PC-3 (cell line): ENCODE measurements around the gene DLG2. TPM values are rescaled to one million over a fixed set of nuclear protein-coding genes. Genes with fewer than 3 reads are reported as not detected.

Experiments used
- ATAC-seq: fragments of 200-7000 bp; cut with Tn5 transposase; 2 replicates; pipeline ENCODE4 v1.9.1; 2020; ENCODE audit warnings: mild to moderate bottlenecking, moderate library complexity
- BruUV-seq: library from RNA; stranded (reverse); fragments of 400-500 nt; replicated peaks from 2 replicates; lab custom pipeline; 2021; lab: Mats Ljungman, UMichigan
- CTCF ChIA-PET: fragments of 300-600 bp; sonication (Branson Sonifier 250); formaldehyde crosslinking; loops from one replicate; lab custom pipeline; 2022; ENCODE audit warnings: antibody characterized with exemption; lab: Charles Lee
- POLR2A ChIA-PET: fragments of 300-600 bp; sonication (Branson Sonifier 250); formaldehyde crosslinking; loops from one replicate; lab custom pipeline; 2022; ENCODE audit warnings: antibody characterized with exemption; ENCODE audit not compliant: unreplicated experiment; lab: Charles Lee
- DNase-seq: peaks from one replicate; pipeline ENCODE4 v3.0.0-alpha.2; 2015
- H2AFZ ChIP-seq: fragments of 300-600 bp; sonication (generic); 2 replicates; pipeline ENCODE4 v1.6.0; 2016; ENCODE audit warnings: antibody characterized with exemption, low read length
- H3F3A ChIP-seq: fragments of 300-600 bp; sonication (generic); one replicate; pipeline ENCODE4 v1.6.0; 2017; ENCODE audit warnings: antibody characterized with exemption, low read length, control low read depth, mild to moderate bottlenecking; ENCODE audit not compliant: unreplicated experiment
- H3K27ac ChIP-seq: fragments of 300-600 bp; sonication (generic); 2 replicates; pipeline ENCODE4 v1.5.1; 2016; ENCODE audit warnings: mild to moderate bottlenecking, low read length
- H3K27me3 ChIP-seq: fragments of 300-600 bp; sonication (generic); 2 replicates; pipeline ENCODE4 v1.6.1; 2016; ENCODE audit warnings: low read length, mixed read lengths
- H3K36me3 ChIP-seq: fragments of 300-600 bp; sonication (generic); 2 replicates; pipeline ENCODE4 v1.6.1; 2016; ENCODE audit warnings: low read depth, mixed run types, low read length, mixed read lengths
- H3K4me1 ChIP-seq: fragments of 300-600 bp; sonication (generic); 2 replicates; pipeline ENCODE4 v1.5.1; 2016; ENCODE audit warnings: low read length; ENCODE audit not compliant: insufficient read depth
- H3K4me2 ChIP-seq: fragments of 300-600 bp; sonication (generic); 2 replicates; pipeline ENCODE4 v1.6.0; 2016; ENCODE audit warnings: low read length
- H3K4me3 ChIP-seq: fragments of 300-600 bp; sonication (generic); 2 replicates; pipeline ENCODE4 v1.5.1; 2016; ENCODE audit warnings: mild to moderate bottlenecking, low read length, mixed read lengths
- H3K79me2 ChIP-seq: fragments of 300-600 bp; sonication (generic); 2 replicates; pipeline ENCODE4 v1.6.1; 2017; ENCODE audit warnings: low read length, mixed read lengths
- H3K9ac ChIP-seq: fragments of 300-600 bp; sonication (generic); 2 replicates; pipeline ENCODE4 v1.6.0; 2016; ENCODE audit warnings: mild to moderate bottlenecking, low read length
- H3K9me2 ChIP-seq: fragments of 300-600 bp; sonication (generic); replicated peaks from 2 replicates; pipeline ENCODE4 v1.6.1; 2016; ENCODE audit warnings: mixed run types, low read length, mixed read lengths
- H3K9me3 ChIP-seq: fragments of 300-600 bp; sonication (generic); 2 replicates; pipeline ENCODE4 v1.6.1; 2016; ENCODE audit warnings: low read length, mixed read lengths
- H4K20me1 ChIP-seq: fragments of 300-600 bp; sonication (generic); 2 replicates; pipeline ENCODE4 v1.6.1; 2016; ENCODE audit warnings: low read length, mixed read lengths
- EZH2 ChIP-seq: fragments of 300-600 bp; sonication (generic); IDR thresholded peaks from one replicate; pipeline ENCODE4 v1.6.1; 2017; ENCODE audit warnings: antibody characterized with exemption, mild to moderate bottlenecking, low read length; ENCODE audit not compliant: unreplicated experiment
- EZH2phosphoT487 ChIP-seq: fragments of 300-600 bp; sonication (generic); IDR thresholded peaks from 2 replicates; pipeline ENCODE4 v1.6.1; 2018; ENCODE audit warnings: mild to moderate bottlenecking, antibody characterized with exemption, low read length, borderline replicate concordance
- intact Hi-C: fragments of 100-400 bp; cut with micrococcal nuclease; formaldehyde crosslinking; loops from 2 replicates; pipeline ENCODE4 v1.9.0; 2023
- total RNA-seq: library from RNA; depleted of rRNA; stranded (reverse); fragments of >200 nt; gene quantifications from 2 replicates; pipeline ENCODE4 v1.2.3, GENCODE V29; 2014
- TF ChIP-seq, protein P1 (sequence below): fragments of 300-600 bp; sonication (generic); conservative IDR thresholded peaks from 2 replicates; pipeline ENCODE4 v1.5.1; 2017; ENCODE audit warnings: antibody characterized with exemption, low read depth, mild to moderate bottlenecking, low read length

The DLG2 gene
- total RNA-seq, 1 experiment from 2014 or later = 0.58 TPM

- ChIA-PET POLR2A (no interaction called here), CTCF (no interaction called here)
- no TSS peak for BruUV-seq
- TF ChIP-seq EZH2phosphoT487 = no peak
- intact Hi-C loops = loop anchor here (2.0 kb wide), 1 partner anchor 64 kb away; no protein-coding TSS in a partner anchor
- DNase-seq (no peak), ATAC-seq (peak; percentile 12; the same call in 1 of the 2 replicates)
- H3K36me3 ChIP-seq = no peaks in the 10 kb centered on the region
- no peaks in the 10 kb centered on the region for H3K9me3 ChIP-seq
- no peaks in the 10 kb centered on the region for H3K79me2 ChIP-seq
- 0 out of 2 replicates have a peak, but pooled peaks cover 2% of the 10 kb centered on the region for H3K9me2 ChIP-seq
- no peaks in the 10 kb centered on the region for H3F3A ChIP-seq
- H3K4me3 ChIP-seq = no peak overlapping the region
- no peak overlapping the region for H3K9ac ChIP-seq
- no peaks in the 10 kb centered on the region for H4K20me1 ChIP-seq
- no peak overlapping the region for H3K27ac ChIP-seq
- no peak overlapping the region for H3K4me2 ChIP-seq
- H3K27me3 ChIP-seq = no peaks in the 10 kb centered on the region
- H2AFZ ChIP-seq = no peak overlapping the region
- peaks cover 9% of the 10 kb centered on the region; the same call in 1 of the 2 replicates for H3K4me1 ChIP-seq
Measured at GRCh38 chr11:85094795-85095194, 532.3 kb downstream of the DLG2 start.

DNA sequence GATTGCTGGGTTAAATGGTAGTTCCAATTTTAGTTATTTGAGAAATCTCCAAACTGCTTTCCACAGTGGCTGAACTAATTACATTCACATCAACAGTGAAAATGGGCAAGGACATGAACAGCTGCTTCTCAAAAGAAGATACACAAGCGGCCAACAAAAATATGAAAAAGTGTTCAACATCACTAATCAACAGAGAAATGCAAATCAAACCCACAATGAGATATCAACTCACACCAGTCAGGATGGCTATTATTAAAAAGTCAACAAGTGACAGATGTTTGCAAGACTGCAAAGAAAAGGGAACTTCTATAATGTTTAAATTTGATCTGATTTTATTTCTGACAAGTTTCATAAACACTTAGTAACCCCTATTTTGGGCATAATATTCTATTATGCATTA, 537.5 kb downstream of the DLG2 start:
- BruUV-seq = no TSS peak
- no peak for ATAC-seq
- no peaks in the 10 kb centered on the region for H3K27me3 ChIP-seq
- no peak for DNase-seq
- H3K4me2 ChIP-seq = no peak overlapping the region
- H3K79me2 ChIP-seq = no peaks in the 10 kb centered on the region
- no peaks in the 10 kb centered on the region for H3K36me3 ChIP-seq
- H2AFZ ChIP-seq = no peak overlapping the region
- no peaks in the 10 kb centered on the region for H3F3A ChIP-seq
- H3K4me3 ChIP-seq = no peak overlapping the region
- H3K9me2 ChIP-seq = 0 out of 2 replicates have a peak, but pooled peaks cover 2% of the 10 kb centered on the region
- H3K9ac ChIP-seq = no peak overlapping the region
- CTCF ChIA-PET = no interaction called here
- H3K9me3 ChIP-seq = no peaks in the 10 kb centered on the region
- H4K20me1 ChIP-seq = no peaks in the 10 kb centered on the region
- no peak for TF ChIP-seq EZH2
- TF ChIP-seq, protein P1, sequence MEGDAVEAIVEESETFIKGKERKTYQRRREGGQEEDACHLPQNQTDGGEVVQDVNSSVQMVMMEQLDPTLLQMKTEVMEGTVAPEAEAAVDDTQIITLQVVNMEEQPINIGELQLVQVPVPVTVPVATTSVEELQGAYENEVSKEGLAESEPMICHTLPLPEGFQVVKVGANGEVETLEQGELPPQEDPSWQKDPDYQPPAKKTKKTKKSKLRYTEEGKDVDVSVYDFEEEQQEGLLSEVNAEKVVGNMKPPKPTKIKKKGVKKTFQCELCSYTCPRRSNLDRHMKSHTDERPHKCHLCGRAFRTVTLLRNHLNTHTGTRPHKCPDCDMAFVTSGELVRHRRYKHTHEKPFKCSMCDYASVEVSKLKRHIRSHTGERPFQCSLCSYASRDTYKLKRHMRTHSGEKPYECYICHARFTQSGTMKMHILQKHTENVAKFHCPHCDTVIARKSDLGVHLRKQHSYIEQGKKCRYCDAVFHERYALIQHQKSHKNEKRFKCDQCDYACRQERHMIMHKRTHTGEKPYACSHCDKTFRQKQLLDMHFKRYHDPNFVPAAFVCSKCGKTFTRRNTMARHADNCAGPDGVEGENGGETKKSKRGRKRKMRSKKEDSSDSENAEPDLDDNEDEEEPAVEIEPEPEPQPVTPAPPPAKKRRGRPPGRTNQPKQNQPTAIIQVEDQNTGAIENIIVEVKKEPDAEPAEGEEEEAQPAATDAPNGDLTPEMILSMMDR = no peak
- no peak for TF ChIP-seq EZH2phosphoT487
- peaks cover 30% of the 10 kb centered on the region for H3K4me1 ChIP-seq
- no peak overlapping the region for H3K27ac ChIP-seq
- intact Hi-C loops = loop anchor here (5.0 kb wide), 1 partner anchor 287 kb away; no protein-coding TSS in a partner anchor
- POLR2A ChIA-PET = no interaction called here

DNA sequence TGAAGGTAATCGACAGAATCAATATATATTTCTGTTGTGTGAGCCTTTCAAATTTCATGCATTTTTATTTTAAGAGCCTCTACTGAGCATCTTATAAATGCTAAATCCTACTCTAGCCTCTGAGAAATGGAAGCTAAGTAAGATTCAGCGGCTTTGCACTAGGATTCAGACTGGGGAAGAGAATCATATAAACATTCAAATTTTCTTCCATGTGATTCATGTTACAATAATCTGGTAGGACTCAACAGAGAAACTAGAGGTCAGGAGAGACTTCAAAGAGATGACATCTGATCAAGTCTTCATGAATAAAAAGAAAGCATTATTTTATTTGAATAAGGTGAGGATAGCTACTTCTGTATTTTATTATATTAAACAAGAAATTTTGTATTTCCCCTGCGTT, 538.9 kb downstream of the DLG2 start:
- CTCF ChIA-PET = no interaction called here
- intact Hi-C loops = loop anchor here (5.0 kb wide), 1 partner anchor 286 kb away; no protein-coding TSS in a partner anchor

More for the DNA sequence above, 538.9 kb downstream of the DLG2 start:
- Histone ChIP-seq H3K79me2 (no peaks in the 10 kb centered on the region), H3K27ac (no peak overlapping the region), H3K36me3 (no peaks in the 10 kb centered on the region), H3K9me3 (no peaks in the 10 kb centered on the region), H3K27me3 (no peaks in the 10 kb centered on the region), H3K4me1 (peaks cover 30% of the 10 kb centered on the region), H3K9me2 (0 out of 2 replicates have a peak, but pooled peaks cover 2% of the 10 kb centered on the region), H3K4me2 (no peak overlapping the region), H2AFZ (no peak overlapping the region), H3K9ac (no peak overlapping the region), H4K20me1 (no peaks in the 10 kb centered on the region), H3K4me3 (no peak overlapping the region), H3F3A (no peaks in the 10 kb centered on the region)
- ATAC-seq = no peak
- BruUV-seq = no TSS peak
- TF ChIP-seq EZH2 (no peak), EZH2phosphoT487 (no peak)
- TF ChIP-seq, protein P1 = no peak
- POLR2A ChIA-PET = no interaction called here
- peak; percentile 54 for DNase-seq
